Right lobe of liver (tissue), 6 donors: Measurements from ENCODE around the gene PRKACG. TPM values are rescaled to one million over a fixed set of nuclear protein-coding genes. Genes with fewer than 3 reads are reported as not detected.
"Not testable (repeated sequence)": the region's sequence is repeated elsewhere in the genome, so short reads cannot be mapped to it uniquely, and the experiment has no call there.

ENCODE experiments used
- ATAC-seq, 4 donors: fragments of 200-7000 bp; cut with Tn5 transposase; one replicate each; pipeline ENCODE4 v1.9.1; 2020; ENCODE audit warnings: mild to moderate bottlenecking in 4 of 4, moderate library complexity in 4 of 4
- DNase-seq, 3 donors: peaks; one replicate each; pipeline ENCODE4 v3.0.0-alpha.2; 2020
- H3K27ac ChIP-seq, 3 donors: fragments of 200-600 bp; one replicate each; pipeline ENCODE4 v1.8.0; 2022
- H3K27me3 ChIP-seq, 2 donors: fragments of 200-600 bp; one replicate each; pipeline ENCODE4 v1.8.0; 2022
- H3K36me3 ChIP-seq, 4 donors: fragments of 200-600 bp; sonication (generic) in 1 of 4; one replicate each; pipeline versions ENCODE4 v1.5.1 to v1.8.0; 2017 to 2022; ENCODE audit warnings: control low read depth in 1 of 4
- H3K4me1 ChIP-seq, 4 donors: fragments of 200-600 bp; sonication (generic) in 1 of 4; one replicate each; pipeline versions ENCODE4 v1.5.1 to v1.8.0; 2017 to 2022; ENCODE audit warnings: control low read depth in 1 of 4
- H3K4me3 ChIP-seq, 3 donors: fragments of 200-600 bp; one replicate each; pipeline ENCODE4 v1.8.0; 2022
- H3K9me3 ChIP-seq, 4 donors: fragments of 200-600 bp; sonication (generic) in 1 of 4; one replicate each; pipeline versions ENCODE4 v1.5.1 to v1.8.0; 2017 to 2022; ENCODE audit warnings: control low read depth in 1 of 4
- CTCF ChIP-seq, 4 donors: fragments of 200-600 bp in 3 of 4; fragments of 450-650 bp in 1 of 4; IDR thresholded peaks; one replicate each; pipeline versions ENCODE4 v1.5.1 to v1.8.0; 2016 to 2022; ENCODE audit warnings: antibody characterized with exemption in 4 of 4, mild to moderate bottlenecking in 2 of 4
- POLR2A ChIP-seq: fragments of 450-650 bp; IDR thresholded peaks from one replicate; pipeline ENCODE4 v1.6.1; 2017; ENCODE audit warnings: antibody characterized with exemption, mild to moderate bottlenecking
- WGBS: methylation state at CpG from one replicate; pipeline ENCODE4 v1.1.6; 2018; ENCODE audit warnings: low coverage, low lambda C conversion rate; ENCODE audit not compliant: insufficient coverage; ENCODE audit errors: missing lambda C conversion rate; 5-methylcytosine and 5-hydroxymethylcytosine counted together
- intact Hi-C, 2 donors: fragments of 100-400 bp; cut with DNase I; formaldehyde crosslinking; loops; one replicate each; pipeline versions ENCODE4 v1.11.2 to v1.14.1; 2022
- total RNA-seq, 6 experiments: library from RNA; depleted of rRNA in 2 of 6; stranded (reverse); fragments of >200 nt in 2 of 6; fragmentation: NEBNext Ultra II Directional in 3 of 6; extraction: Animal tissue kit (Norgen Biotek cat#: 25700) in 3 of 6; gene quantifications; one replicate each; pipeline versions ENCODE4 v1.1.0 to v1.2.4, GENCODE V29; 2016 to 2023
- donor health status: DM: no; HTN: yes; CAD: no.
- donor health status: DM: no; HTN: no; CAD: no.
- donor health status: DM: no; HTN: no; CAD: no.
- donor health status: DM: no; HTN: yes; CAD: no.
- donor health status: DM: no; HTN: yes; CAD: no.

The PRKACG gene
- total RNA-seq, 6 experiments from 2014 or later: not detected

GRCh38 chr9:69056191-69056815 lies 42.4 kb upstream of the PRKACG start:
- Histone ChIP-seq H3K27ac (no peak overlapping the region), H3K9me3 (no peaks in the 10 kb centered on the region), H3K36me3 (peaks cover 0 to 21% (median under 1%) of the 10 kb centered on the region in 4 donors), H3K4me1 (no peaks in the 10 kb centered on the region), H3K27me3 (no peaks in the 10 kb centered on the region), H3K4me3 (no peak overlapping the region)
- WGBS: 83% methylated on average over 3 of the region's 4 CpGs
- TF ChIP-seq POLR2A: no peak
- TF ChIP-seq CTCF (IDR thresholded peaks at IDR 0.05): no peak
- intact Hi-C loops: loop anchor here (10.0 kb wide), 3 partner anchors 68 to 148 kb away; no protein-coding TSS in a partner anchor
- ATAC-seq: no peak
- DNase-seq: no peak

- H3K27me3 ChIP-seq: no peaks in the 10 kb centered on the region
- no peak overlapping the region for H3K27ac ChIP-seq
- H3K9me3 ChIP-seq: no peaks in the 10 kb centered on the region
- no peak for DNase-seq
- H3K36me3 ChIP-seq: peaks cover 0 to 21% (median under 1%) of the 10 kb centered on the region in 4 donors
- no peak for ATAC-seq
- no peak overlapping the region for H3K4me3 ChIP-seq
- TF ChIP-seq POLR2A (no peak), CTCF (IDR thresholded peaks at IDR 0.05) (no peak)
- 71% methylated on average over 1 of the region's 1 CpG for WGBS
- no peaks in the 10 kb centered on the region for H3K4me1 ChIP-seq
- intact Hi-C loops: loop anchor here (10.0 kb wide), 3 partner anchors 70 to 150 kb away; no protein-coding TSS in a partner anchor
These were observed 41.1 kb upstream of the PRKACG start for GRCh38 chr9:69054989-69055388.

- H3K4me3 ChIP-seq, H3K9me3 ChIP-seq, H3K27ac ChIP-seq, ATAC-seq, DNase-seq, H3K27me3 ChIP-seq, H3K4me1 ChIP-seq: not testable (repeated sequence)
- WGBS: 63% methylated on average over 3 of the region's 12 CpGs
- intact Hi-C loops: loop anchor here (10.0 kb wide), 3 partner anchors 74 to 154 kb away; no protein-coding TSS in a partner anchor
- peaks cover 0 to 27% (median 9%) of the 10 kb centered on the region in 4 donors for H3K36me3 ChIP-seq
These were observed 37.0 kb upstream of the PRKACG start for GRCh38 chr9:69050936-69051335.

GRCh38 chr9:69049094-69049493 lies 35.2 kb upstream of the PRKACG start:
- 76% methylated on average over 5 of the region's 6 CpGs for WGBS

More at GRCh38 chr9:69049094-69049493, 35.2 kb upstream of the PRKACG start:
- no peak overlapping the region for H3K27ac ChIP-seq
- no peaks in the 10 kb centered on the region for H3K27me3 ChIP-seq
- peaks cover 0 to 24% (median 9%) of the 10 kb centered on the region in 4 donors for H3K36me3 ChIP-seq
- ATAC-seq (no peak), DNase-seq (no peak)
- intact Hi-C loops: no loop called here
- H3K4me3 ChIP-seq: no peak overlapping the region
- no peaks in the 10 kb centered on the region for H3K9me3 ChIP-seq
- peaks cover 0 to 8% (median 3%) of the 10 kb centered on the region in 4 donors for H3K4me1 ChIP-seq
- TF ChIP-seq POLR2A: no peak
- no peak for TF ChIP-seq CTCF (IDR thresholded peaks at IDR 0.05)
